GM12892 (cell line): ENCODE results near the gene NPBWR2. TPM values are rescaled to one million over a fixed set of nuclear protein-coding genes. Genes with fewer than 3 reads are reported as not detected.

ENCODE experiments used
- DNase-seq: peaks from one replicate; pipeline ENCODE4 v3.0.0; 2011; ENCODE audit not compliant: insufficient read length
- FAIRE-seq: peaks from 2 replicates; lab custom pipeline; 2011; peaks lifted over from hg19 to GRCh38; lab: Jason Lieb, UNC
- POLR2A ChIP-seq: IDR thresholded peaks from 2 replicates; pipeline ENCODE4 v1.6.1; 2011; ENCODE audit warnings: low read depth, low read length, control low read depth
- POLR2AphosphoS5 ChIP-seq: IDR thresholded peaks from 2 replicates; pipeline ENCODE4 v1.6.1; 2011; ENCODE audit warnings: low read depth, low read length, control low read depth
- TAF1 ChIP-seq: IDR thresholded peaks from 2 replicates; pipeline ENCODE4 v1.6.1; 2011; ENCODE audit warnings: low read depth, mild to moderate bottlenecking, control low read depth, low read length, borderline replicate concordance
- polyA plus RNA-seq: library from polyadenylated mRNA; unstranded; fragments of >200 nt; gene quantifications from one replicate; pipeline ENCODE4 v1.2.1, GENCODE V29; 2012; ENCODE audit warnings: missing spikeins, inconsistent platforms; ENCODE audit not compliant: missing spikeins

Gene NPBWR2, protein sequence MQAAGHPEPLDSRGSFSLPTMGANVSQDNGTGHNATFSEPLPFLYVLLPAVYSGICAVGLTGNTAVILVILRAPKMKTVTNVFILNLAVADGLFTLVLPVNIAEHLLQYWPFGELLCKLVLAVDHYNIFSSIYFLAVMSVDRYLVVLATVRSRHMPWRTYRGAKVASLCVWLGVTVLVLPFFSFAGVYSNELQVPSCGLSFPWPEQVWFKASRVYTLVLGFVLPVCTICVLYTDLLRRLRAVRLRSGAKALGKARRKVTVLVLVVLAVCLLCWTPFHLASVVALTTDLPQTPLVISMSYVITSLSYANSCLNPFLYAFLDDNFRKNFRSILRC
- polyA plus RNA-seq, result not detected

DNA sequence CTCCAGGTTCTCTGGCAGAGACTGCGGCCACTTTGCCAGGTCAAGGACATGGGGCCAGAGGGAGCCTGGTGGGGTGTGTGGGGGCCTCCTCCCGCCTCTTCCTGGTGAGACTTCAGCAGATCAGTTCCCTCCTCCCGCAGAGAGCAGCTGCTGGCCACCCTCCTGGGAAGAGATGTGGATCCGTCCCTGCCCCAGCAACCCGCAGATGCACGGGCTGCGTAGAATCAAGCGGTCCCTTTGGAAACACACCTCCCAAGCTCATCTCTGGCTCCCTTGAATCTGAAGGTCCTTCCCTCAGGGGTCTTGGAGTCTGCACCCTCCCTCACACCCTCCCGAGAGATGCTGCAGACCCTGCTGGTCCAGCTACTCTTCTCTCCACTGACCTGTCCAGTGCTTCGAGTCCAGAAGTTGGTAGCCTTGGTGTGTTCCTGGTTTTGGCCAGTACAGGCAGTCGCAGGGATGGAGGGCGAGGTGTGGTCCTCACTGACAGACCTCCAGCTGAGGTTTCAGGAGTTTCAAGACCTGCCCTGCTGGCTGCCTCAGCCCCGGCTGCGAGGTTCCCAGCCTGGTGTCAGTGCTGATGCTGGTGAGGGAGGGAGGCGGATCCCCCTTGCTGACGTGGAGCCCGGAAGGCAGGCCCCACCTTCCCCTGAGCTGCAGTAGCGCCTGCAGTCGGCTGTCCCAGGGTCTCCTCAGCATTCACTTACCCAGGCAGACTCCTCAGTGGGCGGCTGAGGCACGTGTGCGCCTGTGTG, at the start of gene NPBWR2:
Gene NPBWR2, minus strand, starts transcription at position 585 of the 755 bp plus-strand sequence. CDS start 734 bp downstream, outside the sequence.
- DNase-seq (no peak), FAIRE-seq (no peak)
- no peak for TF ChIP-seq POLR2AphosphoS5
- no peak for TF ChIP-seq POLR2A
- no peak for TF ChIP-seq TAF1

DNA sequence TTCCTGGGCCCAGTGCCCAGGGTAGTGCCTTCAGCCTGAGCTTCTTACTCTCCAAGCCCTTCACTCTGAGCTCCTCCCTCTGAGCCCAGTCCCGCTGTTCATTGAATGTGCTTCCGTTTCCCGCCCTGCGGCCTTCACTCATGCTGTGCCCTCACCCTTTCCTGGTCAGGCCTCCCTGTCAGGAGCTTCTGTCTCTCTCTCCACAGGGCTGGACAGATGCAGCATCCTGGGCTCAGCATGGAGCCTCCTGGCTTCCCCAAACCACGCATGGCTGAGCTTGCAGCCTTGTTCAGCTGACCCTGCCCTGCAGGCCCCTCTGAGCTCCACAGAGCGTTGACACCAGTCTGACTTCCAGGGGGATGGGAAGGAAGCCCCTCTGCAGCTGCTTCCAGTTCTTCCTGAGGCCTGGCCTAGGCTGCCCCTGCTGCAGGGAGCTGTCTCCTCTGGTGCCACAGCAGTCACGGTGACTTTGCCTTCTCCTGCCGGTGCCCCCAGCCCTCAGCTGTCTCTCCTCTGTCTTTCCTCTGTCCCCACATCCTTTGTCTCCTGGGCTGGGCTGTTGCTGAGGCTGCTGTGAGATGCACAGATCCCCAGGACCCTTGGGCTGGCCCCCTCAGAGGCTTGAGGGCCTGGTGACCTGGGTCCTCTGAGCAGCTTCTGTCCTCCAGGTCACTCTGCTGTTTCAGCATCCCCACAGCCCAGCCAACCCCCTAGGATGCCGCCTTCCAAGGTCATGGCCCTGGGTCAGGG, 48.9 kb upstream of the NPBWR2 start:
- FAIRE-seq (no peak), DNase-seq (no peak)
- TF ChIP-seq TAF1 (no peak), POLR2AphosphoS5 (no peak), POLR2A (no peak)

DNA sequence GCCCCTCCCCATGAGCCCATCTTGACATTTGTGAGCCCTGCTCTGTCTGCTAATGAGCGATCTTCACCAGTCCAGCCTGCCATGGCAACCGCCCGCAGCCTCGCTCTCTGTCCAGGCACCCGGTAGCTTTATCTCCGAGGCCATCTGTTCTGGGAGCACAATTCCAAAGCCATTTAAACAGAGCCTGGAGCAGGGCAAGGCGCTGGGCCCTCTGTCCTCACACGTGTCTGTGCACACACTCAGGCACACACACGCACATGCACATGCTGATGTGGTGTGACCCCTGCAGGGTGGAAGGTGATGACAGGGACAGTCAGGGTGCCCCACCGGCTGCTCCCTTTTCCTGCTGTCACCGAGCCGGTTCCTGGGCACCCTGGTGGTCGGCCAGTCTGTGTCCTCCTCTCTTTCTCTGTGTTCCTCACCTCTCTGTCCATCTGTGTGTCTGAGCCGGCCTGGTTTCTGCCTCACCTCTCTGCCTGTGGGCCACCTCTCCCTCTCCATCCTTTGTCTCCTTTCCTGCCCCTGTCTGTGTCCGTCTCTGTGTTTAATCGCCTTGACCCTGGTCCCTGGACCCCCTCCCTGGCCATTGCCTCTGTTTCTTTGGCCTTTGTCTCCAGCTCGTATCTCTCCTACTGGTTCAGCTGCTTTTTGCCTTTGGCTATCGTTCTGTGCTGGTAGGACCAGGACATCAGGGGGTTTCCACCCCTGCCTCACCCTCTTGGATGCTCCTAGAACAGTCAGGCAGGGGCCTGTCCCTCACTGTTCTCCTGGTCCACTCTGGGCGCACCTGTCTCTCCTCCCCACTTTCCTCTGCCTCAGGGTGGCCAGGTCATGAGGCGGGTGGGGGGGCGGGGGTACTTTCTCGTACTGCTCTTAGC, 48.1 kb upstream of the NPBWR2 start:
- no peak for DNase-seq
- no peak for FAIRE-seq
- TF ChIP-seq POLR2AphosphoS5 (no peak), TAF1 (no peak), POLR2A (no peak)

DNA sequence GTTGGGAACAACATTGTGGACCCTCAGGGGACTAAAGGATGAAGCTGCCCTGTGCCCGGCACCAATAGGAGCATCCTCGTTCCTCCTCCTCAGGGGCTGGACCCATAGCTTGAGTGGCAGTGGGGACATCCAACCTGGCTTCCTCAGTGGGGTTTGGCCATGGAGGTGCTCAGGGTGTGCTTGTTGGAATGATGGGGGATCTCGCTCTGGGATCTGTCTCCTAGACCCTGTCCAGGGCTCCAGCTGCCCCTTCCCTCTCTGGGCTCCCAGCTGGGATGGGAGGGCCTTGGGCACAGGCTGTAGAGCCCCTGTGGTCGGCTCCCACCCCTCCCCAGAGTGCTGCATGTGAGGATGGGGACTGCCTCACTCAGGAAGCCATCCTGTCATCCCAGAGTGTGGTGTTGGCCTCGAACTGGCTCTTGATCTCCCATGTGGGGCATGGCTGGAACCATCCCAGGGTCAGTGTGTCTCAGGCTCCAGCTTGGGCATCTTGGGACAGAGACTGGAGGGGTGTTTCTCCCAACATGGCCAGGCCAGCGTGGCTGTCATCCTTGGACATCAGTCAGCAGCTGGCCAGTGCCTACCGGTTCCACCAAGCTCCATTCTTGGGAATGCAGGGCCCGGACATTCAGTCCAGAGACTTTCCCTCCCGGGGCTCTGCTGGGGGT, 47.4 kb upstream of the NPBWR2 start:
- no peak for TF ChIP-seq POLR2A
- no peak for TF ChIP-seq POLR2AphosphoS5
- no peak for TF ChIP-seq TAF1
- FAIRE-seq, result no peak

DNA sequence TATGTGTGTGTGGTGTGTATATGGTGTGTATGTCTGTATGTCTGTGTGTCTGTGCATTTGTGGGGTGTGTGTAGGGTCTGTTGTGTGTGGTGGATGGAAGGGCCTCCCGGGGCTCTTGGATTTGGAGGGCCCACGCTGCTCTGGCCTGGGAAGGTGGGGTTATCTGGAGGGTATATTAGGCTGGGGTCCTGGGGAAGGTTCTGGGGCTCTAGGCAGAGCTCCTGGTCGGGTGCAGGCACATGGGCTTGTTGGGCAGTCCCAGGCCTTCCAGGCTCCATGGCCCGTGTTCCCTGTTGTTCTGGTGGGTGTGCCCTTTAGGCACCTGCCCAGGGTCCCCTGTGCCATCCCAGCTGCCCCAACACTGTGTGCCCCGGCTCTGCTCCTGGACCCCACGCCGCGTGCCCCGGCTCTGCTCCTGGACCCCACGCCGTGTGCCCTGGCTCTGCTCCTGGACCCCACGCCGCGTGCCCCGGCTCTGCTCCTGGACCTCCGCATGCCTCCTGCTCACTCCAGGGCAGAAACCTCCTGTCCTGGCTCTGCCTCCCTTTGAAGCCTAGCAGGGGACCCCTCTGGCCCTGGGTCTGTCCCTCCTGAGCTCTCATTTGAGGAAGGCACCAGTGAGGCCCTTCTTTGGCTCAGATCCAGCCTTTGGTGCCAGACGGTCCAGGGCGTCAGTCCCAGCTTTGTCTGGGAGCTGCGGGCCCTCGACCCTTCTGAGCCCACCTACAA, 46.7 kb upstream of the NPBWR2 start:
- DNase-seq (no peak), FAIRE-seq (no peak)
- no peak for TF ChIP-seq POLR2A
- no peak for TF ChIP-seq TAF1
- TF ChIP-seq POLR2AphosphoS5, result no peak

More for the DNA sequence above, 47.4 kb upstream of the NPBWR2 start:
- no peak for DNase-seq

DNA sequence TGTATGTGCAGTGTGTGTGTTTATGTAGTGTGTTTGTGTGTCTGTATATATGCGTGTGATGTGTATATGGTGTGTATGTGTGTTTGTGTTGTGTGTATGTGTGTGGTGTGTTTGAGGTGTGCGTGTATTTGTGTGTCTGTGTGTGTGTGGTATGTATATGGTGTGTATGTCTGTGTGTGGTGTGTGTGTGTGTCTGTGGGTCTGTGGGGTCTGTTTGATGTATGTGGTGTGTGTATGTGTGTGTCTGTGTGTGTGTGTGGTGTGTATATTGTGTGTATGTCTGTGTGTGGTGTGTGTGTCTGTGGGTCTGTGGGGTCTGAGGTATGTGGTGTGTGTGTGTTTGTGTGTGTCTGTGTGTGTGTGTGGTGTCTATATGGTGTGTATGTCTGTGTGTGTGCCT, 46.0 kb upstream of the NPBWR2 start:
- FAIRE-seq, result no peak
- no peak for DNase-seq

DNA sequence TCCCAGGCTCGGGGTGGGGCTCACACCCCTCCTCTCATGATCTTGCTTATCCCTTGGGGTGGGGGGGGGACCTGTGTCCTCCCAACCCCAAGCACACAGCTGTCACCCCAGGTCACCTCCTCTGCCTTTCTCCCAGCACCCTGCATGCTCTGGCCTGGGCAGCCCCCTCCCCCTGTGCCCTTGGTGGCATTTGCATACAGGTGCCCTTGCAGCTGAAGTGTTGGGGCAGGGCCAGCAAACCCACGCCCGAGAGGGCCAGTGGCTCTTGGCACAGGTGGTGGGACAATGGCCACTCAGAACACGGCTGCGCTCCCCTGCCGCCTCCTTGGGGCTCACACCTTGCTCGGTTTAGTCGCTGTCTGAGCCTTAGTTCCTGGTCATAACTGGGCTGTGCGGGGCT, 45.5 kb upstream of the NPBWR2 start:
- TF ChIP-seq TAF1, result no peak
- no peak for TF ChIP-seq POLR2AphosphoS5
- TF ChIP-seq POLR2A, result no peak
- no peak for DNase-seq
- no peak for FAIRE-seq

More for the DNA sequence above, 46.0 kb upstream of the NPBWR2 start:
- TF ChIP-seq POLR2AphosphoS5 (no peak), POLR2A (no peak), TAF1 (no peak)

DNA sequence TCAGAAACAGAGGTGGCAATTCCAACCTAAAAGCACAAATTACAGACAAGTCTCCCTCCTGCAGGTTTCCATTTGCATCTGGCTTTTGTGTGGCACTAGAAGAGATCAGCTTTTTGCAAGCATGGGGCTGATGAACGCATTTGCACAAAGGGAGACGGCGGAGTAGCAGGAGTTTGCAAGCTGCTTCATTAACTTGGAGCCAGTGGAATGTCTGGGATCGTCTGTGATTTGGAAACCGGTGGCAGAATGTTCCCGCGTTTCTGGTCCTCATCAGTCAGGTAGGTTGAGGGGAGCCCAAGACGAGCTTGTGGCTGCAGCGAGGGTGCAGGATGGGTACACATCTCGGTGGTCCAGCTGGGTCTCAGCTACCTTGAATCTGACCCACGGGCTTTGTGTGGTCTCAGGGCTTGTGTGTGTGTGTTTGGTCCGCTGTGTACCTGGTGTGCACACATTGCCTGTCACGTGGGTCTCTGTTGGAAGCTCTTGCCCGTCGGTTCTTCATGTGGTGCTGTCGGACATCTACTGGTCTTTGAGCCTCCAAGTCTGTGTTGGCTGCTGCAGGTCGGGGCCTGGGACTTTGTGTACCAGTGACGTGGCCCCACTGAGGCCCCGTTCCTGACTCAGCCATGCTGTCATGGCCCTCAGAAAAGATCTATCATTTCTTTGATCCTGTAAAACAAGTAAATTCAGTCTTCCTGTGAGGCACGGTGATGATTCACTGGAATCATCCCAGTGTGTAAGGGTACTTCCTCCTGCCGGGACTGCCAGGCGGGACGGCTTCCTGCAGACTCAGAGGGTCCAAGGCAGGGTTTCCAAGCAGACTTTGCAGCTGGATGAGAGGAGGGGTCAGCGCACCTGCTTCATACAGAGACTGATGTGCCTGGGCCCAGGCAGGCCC, 44.5 kb upstream of the NPBWR2 start:
- FAIRE-seq (no peak), DNase-seq (no peak)
- TF ChIP-seq TAF1 (no peak), POLR2A (no peak), POLR2AphosphoS5 (no peak)
